ENCODE results near the gene SMIM35. TPM values are rescaled to one million over a fixed set of nuclear protein-coding genes. Genes with fewer than 3 reads are reported as not detected.
"Not testable (repeated sequence)": the region's sequence is repeated elsewhere in the genome, so short reads cannot be mapped to it uniquely, and the experiment has no call there.

SMIM35 gene
- total and polyA plus RNA-seq, 2 of the 13 experiments (the other 11 are each of a cell fraction or from before 2014, with no cell fraction given), result not detected

- TF ChIP-seq DRAP1 (CRISPR knock-in tag; IDR thresholded peaks at IDR 0.05) (no peak), MIER3 (CRISPR knock-in tag; IDR thresholded peaks at IDR 0.05; ENCODE audit: borderline replicate concordance) (no peak), ZBTB2 (CRISPR knock-in tag; IDR thresholded peaks at IDR 0.05; ENCODE audit: low read depth) (no peak), NR1H2 (CRISPR knock-in tag; IDR thresholded peaks at IDR 0.05; ENCODE audit: borderline replicate concordance, low read depth) (no peak), GRHL1 (CRISPR knock-in tag; conservative IDR thresholded peaks at IDR 0.05) (no peak), ZBTB39 (CRISPR knock-in tag; IDR thresholded peaks at IDR 0.05) (no peak)
These were observed 107.8 kb downstream of the SMIM35 start (continued) for GRCh38 chr11:117978991-117979390.

- H3K4me1 ChIP-seq (ENCODE audit: insufficient read depth, low read length); H3K79me2 ChIP-seq (ENCODE audit: insufficient read depth, low read length); H2AFZ ChIP-seq (ENCODE audit: low read length); H3K4me3 ChIP-seq (replicated peaks in 1 of 3; ENCODE audit: insufficient read depth in 1 of 3, low read depth in 2 of 3, low read length in 3 of 3); H3K36me3 ChIP-seq (replicated peaks in 1 of 2; ENCODE audit: control insufficient read depth in 1 of 2, insufficient read depth in 2 of 2, low read length in 2 of 2); CTCF ChIA-PET (ENCODE audit: low intra/inter-chr PET ratio, low total read pairs); H4K20me1 ChIP-seq (ENCODE audit: insufficient read depth, low read length); ATAC-seq; in situ Hi-C loops (cut with HindIII; ENCODE audit: extremely low pct_ligation_motif_present, low pct_unique_long_range_greater_than_20kb); H3K27ac ChIP-seq (ENCODE audit: extremely low read length, insufficient read depth, low read length); intact Hi-C loops (cut with micrococcal nuclease; ENCODE audit: unreplicated experiment); H3K4me2 ChIP-seq (ENCODE audit: low read depth, low read length); H3K9me3 ChIP-seq (ENCODE audit: low read length); H3K9ac ChIP-seq (ENCODE audit: insufficient read depth, low read depth, low read length); DNase-seq (ENCODE audit: low spot score); FAIRE-seq; BruUV-seq (replicated peaks); POLR2A ChIA-PET: not testable (repeated sequence)
- WGBS (ENCODE audit: low lambda C conversion rate), result no CpG with 5 or more reads among the region's 36 CpGs
- H3K27me3 ChIP-seq (ENCODE audit: control insufficient read depth in 1 of 2, insufficient read depth in 2 of 2, low read length in 2 of 2), result peaks cover 0 to 37% of the 10 kb centered on the region in 2 experiments; a peak in 4 of 5 replicates
These were observed 108.4 kb downstream of the SMIM35 start for GRCh38 chr11:117978291-117978910.

GRCh38 chr11:117977612-117978264, 109.0 kb downstream of the SMIM35 start:
- CTCF ChIA-PET (ENCODE audit: low intra/inter-chr PET ratio, low total read pairs); POLR2A ChIA-PET; H4K20me1 ChIP-seq (ENCODE audit: insufficient read depth, low read length); ATAC-seq; H2AFZ ChIP-seq (ENCODE audit: low read length); H3K4me3 ChIP-seq (replicated peaks in 1 of 3; ENCODE audit: insufficient read depth in 1 of 3, low read depth in 2 of 3, low read length in 3 of 3); H3K27ac ChIP-seq (ENCODE audit: extremely low read length, insufficient read depth, low read length); H3K4me2 ChIP-seq (ENCODE audit: low read depth, low read length); H3K9me3 ChIP-seq (ENCODE audit: low read length); FAIRE-seq; BruUV-seq (replicated peaks); H3K4me1 ChIP-seq (ENCODE audit: insufficient read depth, low read length); DNase-seq (ENCODE audit: low spot score); intact Hi-C loops (cut with micrococcal nuclease; ENCODE audit: unreplicated experiment); H3K9ac ChIP-seq (ENCODE audit: insufficient read depth, low read depth, low read length); H3K79me2 ChIP-seq (ENCODE audit: insufficient read depth, low read length); H3K36me3 ChIP-seq (replicated peaks in 1 of 2; ENCODE audit: control insufficient read depth in 1 of 2, insufficient read depth in 2 of 2, low read length in 2 of 2); in situ Hi-C loops (cut with HindIII; ENCODE audit: extremely low pct_ligation_motif_present, low pct_unique_long_range_greater_than_20kb): not testable (repeated sequence)
- H3K27me3 ChIP-seq (ENCODE audit: control insufficient read depth in 1 of 2, insufficient read depth in 2 of 2, low read length in 2 of 2), result peaks cover 0 to 34% of the 10 kb centered on the region in 2 experiments; a peak in 4 of 5 replicates
- WGBS (ENCODE audit: low lambda C conversion rate), result 58% methylated on average over 21 of the region's 23 CpGs
